PC-3 (cell line): ENCODE data around the gene DMC1.

Source experiments
- EZH2phosphoT487 ChIP-seq: fragments of 300-600 bp; sonication (generic); IDR thresholded peaks from 2 replicates; pipeline ENCODE4 v1.6.1; 2018; ENCODE audit warnings: mild to moderate bottlenecking, antibody characterized with exemption, low read length, borderline replicate concordance
- TF ChIP-seq, protein P1 (sequence below): fragments of 300-600 bp; sonication (generic); conservative IDR thresholded peaks from 2 replicates; pipeline ENCODE4 v1.5.1; 2017; ENCODE audit warnings: antibody characterized with exemption, low read depth, mild to moderate bottlenecking, low read length

DNA sequence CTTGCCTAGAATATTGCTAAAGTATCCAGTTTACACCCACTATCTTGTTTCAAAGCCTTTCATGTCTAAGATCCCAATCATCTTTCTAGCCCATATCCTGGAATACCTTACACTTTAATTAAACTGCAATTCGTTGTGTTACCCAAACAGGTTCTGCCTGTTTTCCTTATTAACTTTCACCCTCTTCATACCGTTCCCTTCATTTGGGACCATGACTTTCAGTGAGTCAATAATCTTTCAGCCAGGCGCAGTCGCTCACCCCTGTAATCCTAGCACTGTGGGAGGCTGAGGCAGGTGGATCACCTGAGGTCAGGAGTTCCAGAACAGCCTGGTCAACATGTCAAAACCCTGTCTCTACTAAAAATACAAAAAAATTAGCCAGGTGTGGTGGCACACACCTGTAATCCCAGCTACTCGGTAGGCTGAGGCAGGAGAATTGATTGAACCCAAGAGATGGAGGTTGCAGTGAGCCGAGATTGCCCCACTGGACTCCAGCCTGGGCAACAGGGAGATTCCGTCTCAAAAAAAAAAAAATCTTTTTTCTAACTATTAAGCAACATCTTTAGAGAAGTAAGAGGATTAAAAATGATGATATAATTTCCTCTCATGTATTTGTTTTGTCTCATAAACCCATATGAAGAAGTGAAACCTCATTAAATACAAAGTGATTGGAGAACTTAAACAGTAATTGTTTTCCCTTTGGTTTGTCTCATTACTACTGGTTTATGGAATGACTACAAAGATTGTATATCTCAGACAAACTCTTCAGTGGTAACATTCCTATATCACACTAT lies 20.7 kb downstream of the DMC1 start:
- TF ChIP-seq, protein P1, sequence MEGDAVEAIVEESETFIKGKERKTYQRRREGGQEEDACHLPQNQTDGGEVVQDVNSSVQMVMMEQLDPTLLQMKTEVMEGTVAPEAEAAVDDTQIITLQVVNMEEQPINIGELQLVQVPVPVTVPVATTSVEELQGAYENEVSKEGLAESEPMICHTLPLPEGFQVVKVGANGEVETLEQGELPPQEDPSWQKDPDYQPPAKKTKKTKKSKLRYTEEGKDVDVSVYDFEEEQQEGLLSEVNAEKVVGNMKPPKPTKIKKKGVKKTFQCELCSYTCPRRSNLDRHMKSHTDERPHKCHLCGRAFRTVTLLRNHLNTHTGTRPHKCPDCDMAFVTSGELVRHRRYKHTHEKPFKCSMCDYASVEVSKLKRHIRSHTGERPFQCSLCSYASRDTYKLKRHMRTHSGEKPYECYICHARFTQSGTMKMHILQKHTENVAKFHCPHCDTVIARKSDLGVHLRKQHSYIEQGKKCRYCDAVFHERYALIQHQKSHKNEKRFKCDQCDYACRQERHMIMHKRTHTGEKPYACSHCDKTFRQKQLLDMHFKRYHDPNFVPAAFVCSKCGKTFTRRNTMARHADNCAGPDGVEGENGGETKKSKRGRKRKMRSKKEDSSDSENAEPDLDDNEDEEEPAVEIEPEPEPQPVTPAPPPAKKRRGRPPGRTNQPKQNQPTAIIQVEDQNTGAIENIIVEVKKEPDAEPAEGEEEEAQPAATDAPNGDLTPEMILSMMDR = no peak
- TF ChIP-seq EZH2phosphoT487 = no peak
